M059J (cell line): Measurements from ENCODE around the gene SSB. TPM values are rescaled to one million over a fixed set of nuclear protein-coding genes. Genes with fewer than 3 reads are reported as not detected.
"Not testable (repeated sequence)": the region's sequence is repeated elsewhere in the genome, so short reads cannot be mapped to it uniquely, and the experiment has no call there.

ENCODE experiments used
- DNase-seq: peaks from one replicate; pipeline ENCODE4 v3.0.0-alpha.2; 2012; ENCODE audit warnings: low read depth
- total RNA-seq: library from RNA; depleted of rRNA; stranded (reverse); fragments of >200 nt; shearing (Covaris generic); gene quantifications from 2 replicates; pipeline ENCODE4 v1.2.3, GENCODE V29; 2014; rRNA removed

The SSB gene
- total RNA-seq, 1 experiment from 2014 or later: 68.5 TPM

DNA sequence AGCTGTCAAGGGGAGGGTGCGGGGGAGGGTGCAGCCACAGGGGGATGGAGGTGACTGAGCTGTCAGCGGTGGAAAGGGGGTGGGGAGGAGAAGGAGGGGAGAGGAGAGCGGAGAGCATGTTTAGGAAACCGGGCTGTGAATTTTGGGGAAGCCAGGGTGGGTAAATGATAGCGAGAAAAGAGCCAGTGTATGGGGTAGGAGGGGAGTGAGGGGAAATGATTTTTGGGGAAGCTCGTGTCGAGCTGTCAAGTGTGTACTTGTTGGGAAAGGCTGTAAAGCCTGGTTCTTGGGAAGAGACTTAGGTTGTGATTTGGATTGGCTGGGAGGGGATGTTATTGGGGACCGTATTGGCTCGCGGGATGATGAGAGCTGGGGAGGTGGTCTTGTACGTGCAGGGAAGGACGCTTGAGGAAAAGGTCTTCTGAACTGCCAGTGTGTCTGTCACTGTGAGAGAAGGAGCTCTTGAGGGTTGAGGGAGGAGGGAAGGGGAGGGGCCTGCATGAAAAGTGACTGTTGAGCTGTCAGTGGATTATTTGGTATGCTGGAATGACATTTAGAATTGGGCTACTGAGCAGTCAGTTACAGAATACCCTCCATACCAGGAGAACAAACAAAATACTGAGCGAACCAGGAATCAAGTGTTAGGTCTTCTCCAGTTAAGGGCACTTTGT is 29.6 kb downstream of the SSB start:
- DNase-seq: peak; percentile 70

DNA sequence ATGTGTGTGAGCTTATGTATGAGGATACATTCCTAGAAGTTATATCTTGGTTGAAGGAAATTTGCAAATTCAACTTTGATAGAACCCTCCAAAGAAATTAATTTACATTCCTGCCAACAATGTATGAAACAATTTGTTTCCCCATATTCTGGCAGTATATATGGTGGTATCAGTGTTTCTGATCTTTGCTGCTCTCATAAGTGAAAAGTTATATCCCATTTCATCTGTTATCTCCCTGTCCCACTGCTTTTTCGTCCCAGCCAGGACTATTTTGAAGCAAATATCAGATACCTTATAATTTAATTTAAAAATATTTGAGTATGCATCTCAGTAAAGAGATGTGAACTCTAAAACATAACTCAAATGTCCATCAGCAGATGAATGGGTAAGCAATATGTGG is 35.7 kb downstream of the SSB start:
- DNase-seq: no peak

DNA sequence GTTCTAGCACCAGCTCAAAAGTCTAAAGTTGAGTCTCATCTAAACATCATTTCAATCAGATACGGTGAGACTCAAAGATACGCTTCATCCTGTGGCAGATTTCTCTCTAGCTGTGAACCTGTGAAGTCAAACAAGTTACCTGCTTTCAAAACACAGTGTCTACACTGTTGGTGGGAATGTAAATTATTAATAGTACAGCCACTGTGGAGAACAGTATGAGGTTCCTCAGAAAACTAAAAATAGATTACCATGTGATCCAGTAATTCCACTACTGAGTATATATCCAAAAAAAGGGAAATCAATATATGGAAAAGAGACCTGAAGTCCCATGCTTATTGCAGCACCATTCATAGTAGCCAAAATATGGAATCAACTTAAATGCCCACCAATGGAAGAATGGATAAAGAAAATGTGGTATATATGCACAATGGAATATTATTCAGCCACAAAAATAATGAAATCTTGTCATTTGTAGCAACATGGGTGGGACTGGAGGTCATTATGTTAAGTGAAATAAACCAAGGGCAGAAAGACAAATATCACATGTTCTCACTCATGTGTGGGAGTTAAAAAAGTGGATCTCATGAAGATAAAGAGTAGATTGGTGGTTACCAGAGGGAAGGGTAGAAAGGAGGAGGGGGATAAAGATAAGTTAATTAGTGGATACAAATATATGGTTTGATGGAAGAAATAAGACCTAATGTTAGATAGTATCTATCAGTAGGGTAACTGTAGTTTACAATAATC is 40.2 kb downstream of the SSB start:
- no peak for DNase-seq

DNA sequence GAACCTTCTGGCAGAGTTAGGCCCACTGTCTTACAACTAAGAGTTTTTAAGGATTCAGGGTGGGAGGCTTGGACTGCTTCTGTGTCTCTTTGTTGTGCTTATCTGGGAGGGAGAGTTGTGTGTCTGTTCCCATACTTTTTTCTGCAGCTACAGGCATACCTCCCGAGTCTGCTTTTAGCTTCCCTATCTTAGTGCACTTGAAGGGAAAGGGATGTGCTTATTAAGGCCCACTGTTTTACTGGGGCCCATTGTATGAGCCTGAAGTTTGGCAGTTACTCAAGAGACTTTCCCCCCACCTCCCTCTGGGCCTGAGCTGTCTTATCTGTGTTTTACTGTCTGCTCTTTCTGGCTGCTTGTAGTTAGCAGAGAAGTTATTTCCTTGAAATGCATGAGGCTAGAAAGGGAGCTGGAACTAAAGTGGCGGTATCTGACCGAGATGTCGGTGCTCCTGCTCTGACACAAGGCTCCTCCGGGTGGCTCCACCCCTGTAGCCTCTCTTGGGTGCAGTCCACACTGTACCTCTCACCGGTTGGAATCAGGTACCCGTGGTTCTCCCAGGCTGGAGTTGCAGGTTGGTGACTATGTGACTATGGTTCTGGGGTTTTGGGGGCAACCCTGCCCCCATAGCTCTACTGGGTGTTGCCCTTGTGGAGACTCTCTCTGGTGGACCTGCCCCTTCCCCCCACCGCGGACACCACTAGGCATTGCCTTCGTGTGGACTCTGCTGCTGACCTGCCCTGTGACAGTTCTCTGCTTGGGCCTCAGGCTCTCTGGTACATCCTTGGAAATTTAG is 41.5 kb downstream of the SSB start:
- DNase-seq: no peak

DNA sequence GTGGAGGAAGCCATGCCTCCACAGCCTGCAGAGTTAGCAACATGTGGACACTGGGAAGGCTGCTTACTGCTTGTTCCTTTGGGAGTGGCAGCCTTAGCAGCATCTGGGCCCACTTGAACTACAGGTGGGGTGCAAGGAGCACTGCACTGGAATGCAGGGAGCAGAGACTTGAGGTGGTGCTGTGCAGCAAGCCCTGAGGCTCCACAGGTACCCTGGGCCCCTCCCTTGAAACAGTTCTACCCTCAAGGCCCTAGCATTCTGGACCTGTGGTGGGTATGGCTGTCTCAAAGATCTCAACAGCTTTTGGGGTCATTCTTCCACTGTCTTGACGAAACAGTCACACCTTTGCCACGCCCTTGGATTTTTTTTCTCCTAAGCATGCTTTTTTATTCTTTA is 42.1 kb downstream of the SSB start:
- no peak for DNase-seq

DNA sequence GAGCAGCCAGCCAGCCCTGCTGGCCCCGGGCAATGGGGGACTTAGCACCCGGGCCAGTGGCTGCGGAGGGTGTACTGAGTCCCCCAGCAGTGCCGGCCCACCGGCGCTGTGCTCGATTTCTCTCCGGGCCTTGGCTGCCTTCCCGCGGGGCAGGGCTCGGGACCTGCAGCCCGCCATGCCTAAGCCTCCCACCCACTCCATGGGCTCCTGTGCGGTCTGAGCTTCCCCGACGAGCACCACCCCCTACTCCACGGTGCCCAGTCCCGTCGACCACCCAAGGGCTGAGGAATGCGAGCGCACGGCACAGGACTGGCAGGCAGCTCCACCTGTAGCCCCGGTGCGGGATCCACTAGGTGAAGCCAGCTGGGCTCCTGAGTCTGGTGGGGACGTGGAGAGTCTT is 43.0 kb downstream of the SSB start:
- DNase-seq: not testable (repeated sequence)

DNA sequence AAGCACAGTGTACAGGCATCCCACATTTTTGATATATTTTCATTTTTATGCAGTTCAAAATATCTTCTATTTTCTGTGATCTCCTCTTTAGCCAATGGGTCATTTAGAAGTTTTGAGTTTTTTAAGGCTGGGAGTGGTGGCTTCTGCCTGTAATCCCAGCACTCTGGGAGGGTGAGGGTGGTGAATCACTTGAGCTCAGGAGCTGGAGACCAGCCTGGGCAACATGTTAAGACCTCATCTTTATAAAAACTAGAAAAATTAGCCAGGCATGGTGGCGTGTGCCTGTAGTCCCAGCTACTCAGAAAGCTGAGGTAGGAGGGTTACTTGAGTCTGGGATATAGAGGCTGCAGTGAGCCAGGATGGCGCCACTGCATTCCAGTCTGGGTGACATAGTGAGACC is 46.3 kb downstream of the SSB start:
- no peak for DNase-seq

DNA sequence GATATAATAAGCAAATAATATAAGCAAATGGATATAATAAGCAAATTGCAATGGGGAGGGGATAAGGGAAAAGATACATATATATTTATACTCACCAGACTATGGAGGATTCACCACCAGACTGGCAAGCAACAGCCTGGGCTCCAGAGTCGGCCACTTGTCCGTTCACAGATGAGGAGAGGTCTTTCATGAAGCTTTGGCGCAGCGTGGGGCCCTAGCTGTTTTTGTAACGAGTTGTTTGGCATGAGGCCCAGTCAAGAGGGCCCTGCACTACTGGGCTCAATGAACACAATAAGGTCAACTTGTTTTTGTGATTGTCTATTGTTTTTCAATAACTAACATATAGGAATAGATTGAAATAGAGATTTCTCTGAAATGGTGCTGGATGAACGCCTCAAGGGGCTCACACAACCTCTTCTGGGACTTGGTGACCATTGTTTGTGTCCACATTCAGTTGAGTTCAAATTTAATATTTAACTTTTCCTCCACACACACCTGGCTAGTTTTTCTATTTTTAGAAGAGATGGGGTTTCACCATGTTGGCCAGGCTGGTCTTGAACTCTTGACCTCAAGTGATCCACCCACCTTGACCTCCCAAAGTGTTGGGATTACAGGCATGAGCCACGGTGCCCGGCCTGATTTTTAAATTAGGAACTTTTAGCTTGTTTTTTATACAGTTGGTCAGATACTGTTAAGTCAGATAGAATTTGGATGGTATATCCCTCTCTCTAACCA is 50.5 kb downstream of the SSB start:
- DNase-seq: not testable (repeated sequence)

DNA sequence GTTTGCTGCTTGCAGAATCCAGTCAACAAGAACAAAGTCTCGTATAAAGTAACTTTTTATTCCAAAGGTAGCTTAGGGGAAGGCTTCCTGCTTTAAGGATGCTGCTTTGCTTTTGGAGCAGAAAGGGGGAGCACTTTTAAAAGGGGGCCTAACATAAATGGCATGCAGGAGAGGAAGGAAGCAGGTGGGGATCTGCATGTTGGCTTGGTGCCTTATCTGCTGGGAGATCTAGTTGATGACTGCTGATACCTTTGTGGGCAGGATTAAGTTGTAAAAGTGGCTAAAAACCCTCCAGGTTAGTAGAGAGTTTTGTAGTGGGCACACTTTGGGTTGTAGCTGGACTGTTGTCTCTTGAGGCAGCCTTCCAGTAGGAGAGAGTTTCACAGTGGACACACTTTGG is 51.0 kb downstream of the SSB start:
- no peak for DNase-seq

DNA sequence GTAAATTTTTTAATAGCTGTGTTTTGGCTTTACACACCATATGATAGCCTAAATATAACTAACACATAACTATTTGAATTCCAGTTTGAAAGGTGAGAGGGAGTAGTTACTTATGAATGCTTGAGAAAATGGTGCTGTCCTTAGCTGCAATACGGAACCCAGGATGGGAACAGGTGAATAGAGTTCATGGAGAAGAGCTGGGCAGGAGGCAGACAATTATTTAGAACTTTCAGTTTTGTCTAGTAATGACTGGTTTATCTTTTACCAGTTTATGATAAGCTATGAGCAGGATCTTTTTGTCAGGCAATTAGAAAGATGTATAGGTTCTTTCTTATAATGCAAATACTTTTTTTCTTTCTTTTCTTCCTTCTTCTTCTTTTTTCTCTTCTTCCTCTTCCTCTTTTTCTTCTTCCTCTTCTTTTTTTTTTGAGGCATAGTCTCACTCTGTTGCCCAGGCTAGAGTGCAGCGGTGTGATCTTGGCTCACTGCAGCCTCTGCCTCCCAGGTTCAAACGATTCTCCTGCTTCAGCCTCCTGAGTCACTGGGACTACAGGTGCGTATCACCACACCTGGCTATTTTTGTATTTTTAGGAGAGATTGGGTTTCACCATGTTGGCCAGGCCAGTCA is 54.5 kb downstream of the SSB start:
- DNase-seq: no peak

DNA sequence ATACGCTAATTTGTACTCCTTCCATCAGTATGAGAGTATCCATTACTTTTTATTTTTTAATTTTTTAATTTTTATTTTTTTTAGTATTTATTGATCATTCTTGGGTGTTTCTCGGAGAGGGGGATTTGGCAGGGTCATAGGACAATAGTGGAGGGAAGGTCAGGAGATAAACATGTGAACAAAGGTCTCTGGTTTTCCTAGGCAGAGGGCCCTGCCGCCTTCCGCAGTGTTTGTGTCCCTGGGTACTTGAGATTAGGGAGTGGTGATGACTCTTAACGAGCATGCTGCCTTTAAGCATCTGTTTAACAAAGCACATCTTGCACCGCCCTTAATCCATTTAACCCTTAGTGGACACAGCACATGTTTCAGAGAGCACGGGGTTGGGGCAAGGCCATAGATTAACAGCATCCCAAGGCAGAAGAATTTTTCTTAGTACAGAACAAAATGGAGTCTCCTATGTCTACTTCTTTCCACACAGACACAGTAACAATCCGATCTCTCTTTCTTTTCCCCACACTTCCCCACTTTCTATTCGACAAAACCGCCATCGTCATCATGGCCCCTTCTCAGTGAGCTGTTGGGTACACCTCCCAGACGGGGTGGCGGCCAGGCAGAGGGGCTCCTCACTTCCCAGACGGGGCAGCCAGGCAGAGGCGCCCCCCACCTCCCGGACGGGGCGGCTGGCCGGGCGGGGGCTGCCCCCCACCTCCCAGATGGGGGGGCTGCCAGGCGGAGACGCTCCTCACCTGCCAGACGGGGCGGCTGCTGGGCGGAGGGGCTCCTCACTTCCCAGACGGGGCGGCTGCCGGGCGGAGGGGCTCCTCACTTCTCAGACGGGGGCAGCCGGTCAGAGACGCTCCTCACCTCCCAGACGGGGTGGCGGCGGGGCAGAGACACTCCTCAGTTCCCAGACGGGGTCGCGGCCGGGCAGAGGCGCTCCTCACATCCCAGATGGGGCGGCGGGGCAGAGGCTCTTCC is 56.9 kb downstream of the SSB start:
- DNase-seq: not testable (repeated sequence)

DNA sequence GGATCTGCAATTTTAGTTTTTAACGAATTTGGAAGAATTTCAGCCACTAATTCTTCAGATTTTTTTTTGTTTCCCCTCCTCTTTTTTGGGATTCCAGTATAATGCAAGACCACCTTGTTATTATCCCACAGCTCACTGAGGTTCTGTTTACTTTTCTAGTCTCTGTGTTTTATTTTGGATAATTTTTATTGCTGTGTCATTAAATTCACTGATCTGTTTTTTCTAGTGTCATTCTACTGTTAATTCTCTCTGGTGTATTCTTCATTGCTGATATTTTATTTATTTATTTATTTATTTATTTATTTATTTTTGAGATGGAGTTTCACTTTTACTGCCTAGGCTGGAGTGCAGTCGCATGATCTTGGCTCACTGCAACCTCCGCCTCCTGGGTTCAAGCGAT is 60.8 kb downstream of the SSB start:
- DNase-seq: no peak

DNA sequence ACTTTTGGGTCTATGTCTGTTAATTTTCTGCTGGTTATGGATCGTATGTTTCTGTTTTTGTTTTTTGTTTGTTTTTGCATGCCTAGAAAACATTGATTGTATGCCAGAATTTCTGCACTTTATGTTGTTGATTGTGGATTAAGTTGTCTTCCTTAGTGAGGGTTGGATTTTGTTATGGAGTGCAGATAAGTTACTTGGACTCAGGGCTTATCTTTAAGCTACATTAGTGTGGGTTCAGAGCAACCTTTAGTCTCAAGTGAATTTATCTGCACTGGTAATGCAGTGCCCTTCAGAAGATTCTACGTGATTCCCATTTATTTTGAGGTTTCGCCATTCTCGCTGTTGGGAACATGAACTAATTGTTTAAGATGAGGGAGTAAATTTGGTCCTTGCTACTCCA is 61.5 kb downstream of the SSB start:
- no peak for DNase-seq

Other genes starting within 250 kb of the SSB start
- gene FASTKD1, start 225.0 kb upstream of the SSB start, total RNA-seq: 8.7 and 19.0 TPM in 2 replicates
- 20.2 and 27.3 TPM in 2 replicates for gene PPIG, start 214.5 kb upstream of the SSB start, total RNA-seq
- gene CFAP210, start 104.5 kb upstream of the SSB start, total RNA-seq: not detected in 2 replicates
- gene PHOSPHO2, start 104.4 kb upstream of the SSB start, total RNA-seq: 3.9 and 5.8 TPM in 2 replicates
- 6.9 and 7.1 TPM in 2 replicates for gene KLHL23, start 65.0 kb upstream of the SSB start, total RNA-seq
- 89.6 and 92.4 TPM in 2 replicates for gene METTL5, start 26.0 kb downstream of the SSB start, total RNA-seq
- 7.6 and 15.3 TPM in 2 replicates for gene UBR3, start 28.6 kb downstream of the SSB start, total RNA-seq